ENCODE data around the gene EZH2.

EZH2 gene

DNA sequence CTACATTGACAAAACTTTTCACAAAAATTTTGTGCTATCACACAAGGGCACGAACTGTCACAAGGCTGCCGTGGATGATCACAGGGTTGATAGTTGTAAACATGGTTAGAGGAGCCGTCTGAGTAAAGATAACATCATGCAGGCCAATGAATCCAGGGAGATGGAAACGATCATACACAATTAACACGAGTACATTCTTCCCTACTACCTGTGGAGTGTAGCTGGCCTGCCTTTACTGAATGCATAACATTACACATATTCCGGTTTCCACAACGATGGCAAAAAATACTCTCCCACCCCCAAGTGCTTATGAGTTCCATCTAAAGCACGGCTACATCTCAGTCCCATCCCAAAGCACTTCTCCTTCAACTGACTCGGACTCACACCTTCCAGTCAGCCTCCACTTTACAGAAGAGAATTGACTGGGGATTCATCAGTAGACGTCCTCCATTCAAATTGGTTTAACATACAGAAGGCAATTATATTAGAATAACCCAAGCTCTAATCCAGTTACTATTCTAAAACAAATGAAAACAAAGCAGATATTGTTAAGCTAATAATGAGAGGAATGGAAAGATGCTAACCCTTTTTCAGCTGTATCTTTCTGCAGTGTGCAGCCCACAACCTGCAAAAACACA lies 69.0 kb downstream of the EZH2 start:
- no peak overlapping the region for H3K4me3 ChIP-seq (ENCODE audit: low read length)
- DNase-seq (ENCODE audit: low read depth), result no peak
- no peak for TF ChIP-seq CTCF (conservative IDR thresholded peaks at IDR 0.05; ENCODE audit: low read length)

DNA sequence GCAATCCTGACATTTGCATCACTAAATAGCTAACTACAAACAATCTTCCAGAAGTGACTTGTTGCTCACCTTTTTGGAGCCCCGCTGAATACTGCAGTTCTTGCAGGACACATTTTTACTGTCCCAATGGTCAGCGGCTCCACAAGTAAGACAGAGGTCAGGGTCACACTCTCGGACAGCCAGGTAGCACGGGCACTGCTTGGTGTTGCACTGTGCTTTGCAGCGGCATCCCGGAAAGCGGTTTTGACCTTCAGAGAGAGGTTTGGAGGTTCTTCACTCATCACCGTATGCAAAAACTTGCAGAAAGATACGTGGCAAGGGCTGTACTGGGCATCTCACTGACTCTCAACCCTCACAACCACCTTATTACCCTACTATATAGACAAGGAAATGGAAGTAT lies 70.2 kb downstream of the EZH2 start:
- no peak for TF ChIP-seq CTCF (conservative IDR thresholded peaks at IDR 0.05; ENCODE audit: low read length)
- H3K4me3 ChIP-seq (ENCODE audit: low read length), result no peak overlapping the region
- DNase-seq (ENCODE audit: low read depth), result no peak

DNA sequence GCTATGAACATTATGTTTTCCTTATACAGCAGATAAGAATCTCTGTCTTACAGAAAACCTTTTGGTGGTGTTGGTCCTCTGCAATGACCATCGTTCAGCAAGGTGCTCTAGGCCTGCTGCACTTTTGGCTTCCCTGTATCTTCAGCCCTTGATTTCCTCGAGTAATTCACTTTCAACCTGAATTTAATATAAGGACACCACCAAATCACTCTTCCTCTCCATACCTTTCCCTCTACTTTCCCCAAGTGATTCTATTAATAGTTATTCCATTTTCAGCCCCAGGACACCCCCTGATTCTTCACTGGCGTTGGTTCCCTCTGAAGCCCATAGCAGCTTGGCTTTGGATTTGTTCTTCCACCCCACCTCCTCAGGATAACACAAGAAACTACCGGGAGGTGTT lies 72.2 kb downstream of the EZH2 start:
- no peak for DNase-seq (ENCODE audit: low read depth)
- TF ChIP-seq CTCF (conservative IDR thresholded peaks at IDR 0.05; ENCODE audit: low read length), result no peak
- no peak overlapping the region for H3K4me3 ChIP-seq (ENCODE audit: low read length)

GRCh38 chr7:148809856-148810255 lies 74.2 kb downstream of the EZH2 start:
- H3K4me3 ChIP-seq (ENCODE audit: low read length), result no peak overlapping the region
- no peak for DNase-seq (ENCODE audit: low read depth)
- TF ChIP-seq CTCF (conservative IDR thresholded peaks at IDR 0.05; ENCODE audit: low read length), result no peak

DNA sequence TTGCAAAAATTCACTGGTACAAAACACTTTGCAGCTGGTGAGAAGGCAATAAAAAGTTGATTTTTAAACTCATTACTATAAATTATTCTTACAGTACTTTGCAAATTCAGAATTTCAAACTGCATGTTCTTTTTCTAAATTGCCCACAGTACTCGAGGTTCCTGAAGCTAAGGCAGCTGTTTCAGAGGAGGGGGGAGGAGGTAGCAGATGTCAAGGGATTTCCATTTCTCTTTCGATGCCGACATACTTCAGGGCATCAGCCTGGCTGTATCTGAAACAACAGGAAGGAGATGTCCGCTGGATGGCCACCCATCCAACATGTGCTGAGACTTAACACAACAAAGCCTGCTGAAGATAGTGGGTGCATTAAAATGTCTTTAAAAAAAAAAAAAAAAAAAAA lies 76.7 kb downstream of the EZH2 start:
- H3K4me3 ChIP-seq (ENCODE audit: low read length), result no peak overlapping the region
- no peak for TF ChIP-seq CTCF (conservative IDR thresholded peaks at IDR 0.05; ENCODE audit: low read length)
- DNase-seq (ENCODE audit: low read depth), result no peak

- TF ChIP-seq CTCF (conservative IDR thresholded peaks at IDR 0.05; ENCODE audit: low read length), result no peak
- H3K4me3 ChIP-seq (ENCODE audit: low read length), result no peak overlapping the region
- no peak for DNase-seq (ENCODE audit: low read depth)
These were observed 77.9 kb downstream of the EZH2 start for GRCh38 chr7:148806187-148806586.

DNA sequence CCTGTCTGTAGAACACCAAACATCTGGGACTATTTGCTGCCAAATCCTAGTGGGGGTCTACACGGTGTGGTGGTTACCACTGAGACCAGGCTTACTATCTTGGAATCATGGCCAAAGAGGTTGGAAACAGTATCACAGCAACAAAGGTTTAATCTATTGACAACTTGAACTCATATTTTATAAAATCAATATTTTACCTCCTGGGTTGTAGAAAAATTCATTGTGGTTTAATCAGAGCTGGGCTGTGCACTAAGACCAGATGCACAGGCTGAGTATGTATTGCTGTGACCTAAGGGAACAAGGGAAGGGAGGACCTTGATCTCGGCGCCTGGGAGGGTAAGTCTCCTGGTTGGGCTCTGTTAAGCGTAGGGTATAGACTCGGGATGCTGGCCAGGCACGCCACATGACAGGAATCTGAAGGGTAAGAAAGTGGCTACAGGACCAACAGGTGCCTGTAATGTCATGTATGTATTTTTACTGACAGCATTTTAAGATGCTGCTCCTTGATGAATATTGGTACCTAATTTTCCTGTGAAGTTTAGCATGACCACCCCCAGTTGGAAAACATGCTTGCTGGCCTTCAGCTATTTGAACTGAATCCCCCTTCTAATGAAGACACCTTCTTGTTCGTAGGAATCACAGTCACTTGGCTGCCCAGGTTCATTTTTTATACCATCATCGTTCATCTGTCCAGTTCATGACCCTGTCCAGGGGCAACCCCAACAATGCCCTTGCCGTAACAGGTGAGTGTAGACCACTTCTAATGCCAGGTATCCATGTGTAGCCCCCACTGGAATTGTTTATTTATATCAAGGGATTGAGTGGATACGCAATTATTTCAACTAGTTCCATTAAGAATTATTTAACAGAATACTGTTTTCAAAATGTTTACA lies 79.5 kb downstream of the EZH2 start:
- DNase-seq (ENCODE audit: low read depth), result no peak
- no peak for TF ChIP-seq CTCF (conservative IDR thresholded peaks at IDR 0.05; ENCODE audit: low read length)
- H3K4me3 ChIP-seq (ENCODE audit: low read length), result no peak overlapping the region

Data from AG10803 (cell line).